DOHH2 (cell line): Measurements from ENCODE around the gene ZSCAN12.

Source experiments
- H3F3A ChIP-seq: fragments of 200-600 bp; sonication (generic), shearing (Covaris generic); 2 replicates; pipeline ENCODE4 v1.6.0; 2016; ENCODE audit warnings: antibody characterized with exemption, mild to moderate bottlenecking; ENCODE audit not compliant: control insufficient read depth, insufficient read depth
- H3K27ac ChIP-seq: fragments of 200-600 bp; sonication (generic); 2 replicates; pipeline ENCODE4 v1.5.1; 2014; ENCODE audit warnings: low read depth, mild to moderate bottlenecking, low read length, moderate library complexity
- H3K27me3 ChIP-seq: fragments of 200-600 bp; sonication (generic); 2 replicates; pipeline ENCODE4 v1.6.1; 2014; ENCODE audit warnings: mild to moderate bottlenecking, low read length, mixed read lengths; ENCODE audit not compliant: control insufficient read depth
- H3K36me3 ChIP-seq: fragments of 200-600 bp; sonication (generic); 2 replicates; pipeline ENCODE4 v1.6.1; 2014; ENCODE audit warnings: mild to moderate bottlenecking, low read length, moderate library complexity, mixed read lengths; ENCODE audit not compliant: control insufficient read depth
- H3K4me1 ChIP-seq: fragments of 200-600 bp; sonication (generic); 2 replicates; pipeline ENCODE4 v1.6.1; 2014; ENCODE audit warnings: mild to moderate bottlenecking, low read length, mixed read lengths; ENCODE audit not compliant: control insufficient read depth
- H3K4me2 ChIP-seq: fragments of 200-600 bp; sonication (generic); 2 replicates; pipeline ENCODE4 v1.6.0; 2014; ENCODE audit warnings: mild to moderate bottlenecking, low read length, moderate library complexity
- H3K4me3 ChIP-seq: fragments of 200-600 bp; sonication (generic); 2 replicates; pipeline ENCODE4 v1.5.1; 2014; ENCODE audit warnings: mild to moderate bottlenecking, low read length, mixed read lengths
- H3K79me2 ChIP-seq: fragments of 200-600 bp; sonication (generic); 2 replicates; pipeline ENCODE4 v1.6.1; 2014; ENCODE audit warnings: mild to moderate bottlenecking, low read length, mixed read lengths; ENCODE audit not compliant: control insufficient read depth
- H3K9me2 ChIP-seq: fragments of 200-600 bp; sonication (generic); replicated peaks from 2 replicates; pipeline ENCODE4 v1.6.1; 2014; ENCODE audit warnings: mild to moderate bottlenecking, low read length, mixed read lengths; ENCODE audit not compliant: control insufficient read depth
- H3K9me3 ChIP-seq: fragments of 200-600 bp; sonication (generic); 2 replicates; pipeline ENCODE4 v1.6.1; 2014; ENCODE audit warnings: antibody characterized with exemption, low read length, mixed read lengths; ENCODE audit not compliant: control insufficient read depth, insufficient read depth
- H4K20me1 ChIP-seq: fragments of 200-600 bp; sonication (generic); 2 replicates; pipeline ENCODE4 v1.6.0; 2014; ENCODE audit warnings: low read depth, mild to moderate bottlenecking, antibody characterized with exemption, low read length, moderate library complexity; ENCODE audit not compliant: control insufficient read depth, insufficient read depth
- EZH2phosphoT487 ChIP-seq: fragments of 200-600 bp; sonication (generic); IDR thresholded peaks from 2 replicates; pipeline ENCODE4 v1.6.1; 2017; ENCODE audit warnings: borderline replicate concordance, mild to moderate bottlenecking, antibody characterized with exemption, low read length, moderate library complexity, mixed read lengths
- TF ChIP-seq, protein P1 (sequence below): fragments of 200-600 bp; sonication (generic); IDR thresholded peaks from one replicate; pipeline ENCODE4 v1.5.1; 2014; ENCODE audit warnings: antibody characterized with exemption, mild to moderate bottlenecking, low read depth, low read length; ENCODE audit not compliant: poor library complexity, severe bottlenecking

The ZSCAN12 gene

DNA sequence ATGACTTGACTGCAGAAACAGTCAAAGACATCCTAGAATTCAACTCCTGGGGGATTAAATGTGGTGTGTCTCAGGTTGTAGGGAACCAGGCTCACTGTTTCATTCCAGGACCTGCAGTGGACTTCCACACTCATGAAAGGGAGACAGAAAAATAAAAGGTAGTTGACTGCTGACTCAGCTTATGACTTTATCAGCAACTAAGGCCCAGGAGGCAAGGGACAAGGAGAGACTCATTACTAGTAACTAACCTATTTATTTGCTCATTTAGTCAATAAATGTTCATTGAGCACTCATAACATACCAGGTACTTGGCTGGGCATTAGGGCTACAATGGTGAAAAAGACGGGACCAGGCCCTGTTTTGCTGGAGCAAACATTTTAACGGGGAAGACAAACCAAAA, 66.5 kb downstream of the ZSCAN12 start:
- TF ChIP-seq EZH2phosphoT487: no peak
- TF ChIP-seq, protein P1, sequence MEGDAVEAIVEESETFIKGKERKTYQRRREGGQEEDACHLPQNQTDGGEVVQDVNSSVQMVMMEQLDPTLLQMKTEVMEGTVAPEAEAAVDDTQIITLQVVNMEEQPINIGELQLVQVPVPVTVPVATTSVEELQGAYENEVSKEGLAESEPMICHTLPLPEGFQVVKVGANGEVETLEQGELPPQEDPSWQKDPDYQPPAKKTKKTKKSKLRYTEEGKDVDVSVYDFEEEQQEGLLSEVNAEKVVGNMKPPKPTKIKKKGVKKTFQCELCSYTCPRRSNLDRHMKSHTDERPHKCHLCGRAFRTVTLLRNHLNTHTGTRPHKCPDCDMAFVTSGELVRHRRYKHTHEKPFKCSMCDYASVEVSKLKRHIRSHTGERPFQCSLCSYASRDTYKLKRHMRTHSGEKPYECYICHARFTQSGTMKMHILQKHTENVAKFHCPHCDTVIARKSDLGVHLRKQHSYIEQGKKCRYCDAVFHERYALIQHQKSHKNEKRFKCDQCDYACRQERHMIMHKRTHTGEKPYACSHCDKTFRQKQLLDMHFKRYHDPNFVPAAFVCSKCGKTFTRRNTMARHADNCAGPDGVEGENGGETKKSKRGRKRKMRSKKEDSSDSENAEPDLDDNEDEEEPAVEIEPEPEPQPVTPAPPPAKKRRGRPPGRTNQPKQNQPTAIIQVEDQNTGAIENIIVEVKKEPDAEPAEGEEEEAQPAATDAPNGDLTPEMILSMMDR: no peak

DNA sequence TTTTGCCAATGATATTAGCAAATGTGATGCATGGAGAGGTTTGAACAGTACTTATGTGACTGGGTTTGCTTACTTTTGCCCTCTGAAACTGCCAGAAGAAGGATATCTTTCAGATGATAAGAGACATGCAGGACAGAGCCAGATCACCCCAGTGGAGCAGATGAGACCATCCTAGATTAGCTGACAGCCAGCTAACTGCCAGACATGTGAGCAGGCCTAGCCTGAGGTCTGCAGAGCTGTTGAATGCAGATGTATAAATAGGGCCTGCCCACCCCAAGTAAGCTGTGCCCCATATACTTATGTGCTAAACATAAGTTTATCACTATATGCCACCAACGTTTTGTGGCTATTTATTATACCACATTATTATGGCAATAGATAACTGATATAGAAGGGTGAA, 69.5 kb downstream of the ZSCAN12 start:
- Histone ChIP-seq H3K9me2 (no peaks in the 10 kb centered on the region), H3K36me3 (peaks cover 3% of the 10 kb centered on the region; the same call in 1 of the 2 replicates), H3K4me1 (peaks cover 10% of the 10 kb centered on the region), H3F3A (peaks cover 5% of the 10 kb centered on the region; the same call in 1 of the 2 replicates), H3K9me3 (peaks cover 27% of the 10 kb centered on the region), H3K4me2 (no peak overlapping the region), H3K79me2 (no peaks in the 10 kb centered on the region), H3K4me3 (no peak overlapping the region), H4K20me1 (no peaks in the 10 kb centered on the region), H3K27ac (no peak overlapping the region), H3K27me3 (no peaks in the 10 kb centered on the region)
- TF ChIP-seq, protein P1: no peak
- no peak for TF ChIP-seq EZH2phosphoT487

More for the DNA sequence above, 66.5 kb downstream of the ZSCAN12 start:
- H3F3A ChIP-seq: peaks cover 16% of the 10 kb centered on the region
- no peak overlapping the region for H3K27ac ChIP-seq
- H3K4me3 ChIP-seq: no peak overlapping the region
- H3K4me1 ChIP-seq: peaks cover 36% of the 10 kb centered on the region
- H3K36me3 ChIP-seq: no peaks in the 10 kb centered on the region
- H3K27me3 ChIP-seq: no peaks in the 10 kb centered on the region
- no peaks in the 10 kb centered on the region for H4K20me1 ChIP-seq
- peaks cover 6% of the 10 kb centered on the region; the same call in 1 of the 2 replicates for H3K9me3 ChIP-seq
- H3K79me2 ChIP-seq: no peaks in the 10 kb centered on the region
- no peak overlapping the region for H3K4me2 ChIP-seq
- no peaks in the 10 kb centered on the region for H3K9me2 ChIP-seq
